T-helper 1 cell treated with Interleukin-12 subunit alpha and Interleukin-12 subunit beta and Interleukin-4 antibody, amounts not matched to agents 30 ng/mL and 1 ng/mL, for 36 hours (primary cell): ENCODE results near the gene TNFRSF25. TPM values are rescaled to one million over a fixed set of nuclear protein-coding genes. Genes with fewer than 3 reads are reported as not detected.
"Not testable (repeated sequence)": the region's sequence is repeated elsewhere in the genome, so short reads cannot be mapped to it uniquely, and the experiment has no call there.

ENCODE experiments used
- intact Hi-C: fragments of 100-400 bp; cut with micrococcal nuclease; formaldehyde crosslinking; loops from one replicate; pipeline ENCODE4 v1.15.1; 2024
- total RNA-seq: library from RNA; stranded (reverse); gene quantifications from 2 replicates; pipeline ENCODE4 v1.2.3, GENCODE V29; 2022

Gene TNFRSF25
- total RNA-seq, 1 donor from 2014 or later: 172 TPM

DNA sequence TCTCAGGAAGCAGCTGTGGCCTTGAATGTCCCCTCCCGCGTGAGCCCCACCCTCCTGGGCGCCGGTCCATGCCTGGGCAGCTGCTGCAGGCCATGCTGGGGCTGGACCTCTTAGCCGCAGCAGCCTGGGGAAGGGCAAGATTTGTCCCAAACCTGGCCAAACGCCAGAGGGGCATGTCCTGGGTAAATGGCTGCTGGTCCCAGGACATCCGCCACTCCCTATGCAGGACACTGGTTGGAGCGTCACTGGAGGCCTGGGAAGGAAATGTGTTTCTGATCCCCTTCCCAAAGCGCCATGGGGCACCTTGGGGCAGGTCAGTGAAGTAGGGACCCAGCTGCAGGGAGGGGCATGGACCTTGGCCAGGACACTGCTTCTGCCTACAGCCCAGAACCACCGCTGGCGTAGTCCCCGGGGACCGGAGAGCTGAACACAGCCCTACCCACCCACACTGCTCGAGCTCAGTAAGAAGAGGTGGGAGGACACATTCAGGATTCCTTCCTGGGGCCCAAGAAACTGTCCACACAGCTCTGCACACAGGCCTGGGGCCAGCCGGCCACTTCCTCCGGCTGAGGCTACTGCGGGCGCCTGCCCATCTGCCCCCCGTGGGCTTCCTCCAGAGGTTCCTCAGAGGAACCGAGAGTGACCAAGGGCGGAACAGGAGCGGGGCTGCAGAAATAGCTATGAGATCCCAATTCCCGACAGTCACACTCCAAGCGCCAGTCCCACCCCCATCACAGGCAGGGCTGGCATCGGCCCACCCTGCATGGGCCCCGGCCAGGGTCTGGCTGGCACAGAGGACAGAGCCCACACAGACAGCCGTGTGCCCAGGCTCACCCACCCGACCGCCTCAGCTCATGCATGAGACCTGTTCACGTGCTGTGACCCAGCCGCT lies 36.3 kb upstream of the TNFRSF25 start:
- intact Hi-C loops: no loop called here

GRCh38 chr1:6501279-6501813 lies 35.4 kb upstream of the TNFRSF25 start:
- intact Hi-C loops: no loop called here

DNA sequence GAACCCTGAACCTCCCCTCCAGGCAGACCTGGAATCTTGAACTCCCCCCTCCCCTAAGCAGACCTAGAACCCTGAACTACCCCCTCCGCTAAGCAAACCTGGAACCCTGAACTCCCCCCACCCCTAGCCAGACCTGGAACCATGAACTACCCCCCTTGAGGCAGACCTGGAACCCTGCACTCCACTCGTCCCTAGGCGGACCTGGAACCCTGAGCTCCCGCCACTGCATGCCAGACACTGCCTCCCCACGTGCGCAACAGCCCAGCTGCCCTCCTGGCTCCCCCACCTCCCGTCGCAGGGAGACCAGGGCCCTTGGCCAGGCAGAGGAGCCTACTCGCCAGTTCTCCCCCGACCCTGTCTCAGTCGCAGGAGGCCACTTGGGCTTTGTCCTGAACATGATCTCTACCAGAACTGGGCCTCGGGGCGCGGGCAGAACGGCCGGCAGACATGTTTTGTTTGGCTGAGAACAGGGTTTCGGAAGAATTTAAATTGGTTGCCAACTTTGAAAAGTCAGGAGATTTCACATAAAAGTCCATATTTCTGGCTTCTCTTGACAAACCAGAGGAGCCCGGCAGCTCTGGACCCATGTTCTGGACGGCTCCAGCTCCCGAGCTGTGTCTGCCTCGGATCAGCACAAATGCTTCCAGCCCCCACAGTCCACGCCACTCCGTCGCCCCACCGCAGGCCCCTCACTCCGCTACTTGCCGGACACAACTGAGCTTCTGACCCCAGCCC lies 34.7 kb upstream of the TNFRSF25 start:
- intact Hi-C loops: no loop called here

DNA sequence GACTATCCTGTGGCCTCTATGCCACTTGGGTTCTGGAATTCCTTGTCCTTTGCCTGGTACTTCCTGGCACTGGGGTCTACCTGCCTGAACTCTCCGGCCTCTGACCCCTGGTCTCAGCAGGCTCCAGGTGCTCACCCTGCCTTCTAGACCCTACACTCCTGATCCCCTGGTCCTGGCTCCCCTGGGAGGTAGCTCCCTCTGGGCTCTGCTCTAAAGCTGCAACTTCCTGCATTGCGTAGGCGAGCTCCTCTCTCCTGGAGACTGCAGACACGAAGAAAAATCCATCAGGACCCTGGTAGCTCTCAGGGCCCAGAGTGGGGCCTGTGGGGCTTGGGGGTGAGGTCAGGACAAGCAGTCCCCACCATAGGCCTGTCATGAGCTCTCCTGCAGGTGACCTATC lies 33.3 kb upstream of the TNFRSF25 start:
- intact Hi-C loops: no loop called here

DNA sequence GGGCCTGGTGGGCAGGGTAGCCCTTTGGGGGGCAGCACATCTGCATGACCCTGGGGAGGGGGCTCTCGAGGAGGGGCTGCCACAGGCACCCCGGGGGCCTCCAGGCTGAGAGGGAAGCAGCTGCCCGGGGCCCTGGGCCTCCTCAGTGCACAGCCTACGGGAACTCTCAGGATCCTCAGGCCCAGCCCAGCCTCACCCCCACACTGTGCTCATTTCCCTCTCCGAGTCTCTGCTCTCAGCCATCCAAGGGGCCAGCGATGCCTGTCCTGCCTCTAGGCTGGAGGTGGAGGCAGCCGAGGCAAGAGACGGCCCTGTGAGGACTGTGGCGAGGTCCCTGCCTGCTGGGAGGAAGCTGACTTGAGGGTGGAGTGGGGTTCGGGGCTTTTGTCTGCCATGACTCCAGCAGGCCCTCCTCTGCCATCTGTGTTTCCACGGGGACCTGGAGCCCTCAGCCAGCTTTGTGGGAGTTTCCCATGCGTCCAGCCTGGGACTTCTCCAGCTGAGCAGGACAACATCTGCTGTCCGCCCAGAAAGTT lies 32.7 kb upstream of the TNFRSF25 start:
- intact Hi-C loops: no loop called here

- intact Hi-C loops: no loop called here
Measured at GRCh38 chr1:6497867-6498575, 32.0 kb upstream of the TNFRSF25 start.

GRCh38 chr1:6497215-6497866 lies 31.4 kb upstream of the TNFRSF25 start:
- intact Hi-C loops: no loop called here

- intact Hi-C loops: no loop called here
Measured at GRCh38 chr1:6496890-6497214, 30.9 kb upstream of the TNFRSF25 start.

- intact Hi-C loops: no loop called here
Measured at GRCh38 chr1:6496365-6496721, 30.4 kb upstream of the TNFRSF25 start.

DNA sequence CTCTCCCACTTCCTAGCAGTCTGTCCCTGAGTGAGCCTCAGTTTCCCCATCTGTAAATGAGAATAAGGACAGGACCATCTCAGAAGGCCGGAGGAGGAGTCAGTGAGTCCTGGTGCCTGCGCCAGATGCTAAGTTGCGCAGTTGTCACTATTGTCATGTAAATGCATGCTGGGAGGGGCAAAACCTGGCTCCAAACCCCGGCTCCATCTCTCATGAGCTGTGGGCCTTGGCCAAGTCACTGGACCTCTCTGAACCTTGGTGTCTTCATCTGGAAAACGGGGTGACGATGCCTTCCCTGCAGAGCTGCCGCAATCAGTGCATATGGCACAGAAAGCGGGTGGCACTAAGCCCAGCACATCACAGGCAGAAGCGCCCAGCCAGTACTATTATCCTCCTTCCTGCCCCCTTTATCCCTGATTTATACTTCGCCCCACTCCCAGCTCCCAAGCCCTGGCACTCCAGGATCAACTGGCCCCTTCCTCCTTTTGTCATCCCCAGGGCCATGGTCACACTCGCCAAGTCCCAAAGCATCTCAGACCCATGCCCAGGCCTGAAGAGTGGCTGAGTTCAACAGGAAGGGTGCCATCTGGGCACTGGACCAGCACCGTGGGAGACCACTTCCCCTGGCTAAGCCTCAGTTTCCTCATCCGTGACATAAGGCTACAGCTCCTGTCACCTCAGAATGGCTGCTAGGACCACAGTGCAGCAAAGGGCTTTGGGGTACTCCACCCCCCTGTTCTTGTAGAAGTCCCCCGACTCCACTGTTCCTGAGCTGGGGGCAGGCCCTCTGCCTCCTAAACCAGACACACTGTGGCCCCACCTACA lies 29.8 kb upstream of the TNFRSF25 start:
- intact Hi-C loops: no loop called here

DNA sequence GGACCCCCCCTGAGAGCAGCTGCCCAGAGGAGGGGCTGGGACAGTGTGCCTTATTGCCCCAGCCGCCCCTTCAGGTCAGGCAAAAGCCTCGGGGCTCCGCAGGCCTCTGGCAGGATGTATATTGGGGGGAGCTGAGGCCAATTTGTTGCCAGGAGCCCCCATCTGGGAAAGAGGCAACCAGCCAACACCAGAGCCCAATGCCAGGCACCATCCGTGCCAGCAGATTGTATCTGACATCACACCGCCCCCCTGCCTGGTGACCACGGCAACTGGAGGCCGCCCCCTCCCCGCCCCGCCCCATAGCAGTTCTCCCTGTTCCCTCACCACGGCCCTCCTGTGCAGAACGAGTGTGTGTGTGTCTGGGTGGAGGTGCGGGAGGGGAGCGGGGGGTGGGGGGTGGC lies 29.1 kb upstream of the TNFRSF25 start:
- intact Hi-C loops: no loop called here

DNA sequence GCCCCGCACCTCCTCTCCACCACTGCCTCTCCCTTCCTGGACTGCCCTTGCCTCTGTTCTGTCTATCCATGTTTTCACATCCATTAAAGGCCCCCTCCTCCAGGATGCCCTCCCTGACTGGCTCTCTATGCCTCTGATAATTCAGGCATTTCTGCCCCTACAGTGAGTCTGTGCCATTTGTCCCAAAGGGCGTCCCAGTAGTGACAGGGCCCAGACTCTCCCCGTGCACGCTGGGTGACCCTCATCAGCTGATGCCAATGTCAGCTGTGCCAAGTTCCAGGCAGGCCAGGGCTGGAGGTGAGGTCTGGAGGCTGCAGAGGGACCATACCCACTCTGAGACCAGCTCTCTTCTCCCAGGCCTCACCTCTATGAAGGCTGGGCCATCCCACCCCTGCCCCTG lies 28.7 kb upstream of the TNFRSF25 start:
- intact Hi-C loops: no loop called here

DNA sequence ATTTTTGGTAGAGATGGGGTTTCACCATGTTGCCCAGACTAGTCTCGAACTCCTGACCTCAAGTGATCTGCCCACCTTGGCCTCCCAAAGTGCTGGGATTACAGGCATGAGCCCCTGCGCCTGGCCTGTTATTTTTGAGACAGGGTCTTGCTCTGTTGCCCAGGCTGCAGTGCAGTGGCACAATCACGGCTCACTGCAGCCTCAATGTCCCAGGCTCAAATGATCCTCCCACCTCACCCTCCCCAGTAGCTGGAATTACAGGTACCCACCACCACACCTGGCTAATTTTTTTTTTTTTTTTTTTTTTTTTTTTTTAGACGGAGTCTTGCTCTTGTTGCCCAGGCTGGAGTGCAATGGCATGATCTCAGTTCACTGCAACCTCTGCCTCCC lies 27.9 kb upstream of the TNFRSF25 start:
- intact Hi-C loops: not testable (repeated sequence)

DNA sequence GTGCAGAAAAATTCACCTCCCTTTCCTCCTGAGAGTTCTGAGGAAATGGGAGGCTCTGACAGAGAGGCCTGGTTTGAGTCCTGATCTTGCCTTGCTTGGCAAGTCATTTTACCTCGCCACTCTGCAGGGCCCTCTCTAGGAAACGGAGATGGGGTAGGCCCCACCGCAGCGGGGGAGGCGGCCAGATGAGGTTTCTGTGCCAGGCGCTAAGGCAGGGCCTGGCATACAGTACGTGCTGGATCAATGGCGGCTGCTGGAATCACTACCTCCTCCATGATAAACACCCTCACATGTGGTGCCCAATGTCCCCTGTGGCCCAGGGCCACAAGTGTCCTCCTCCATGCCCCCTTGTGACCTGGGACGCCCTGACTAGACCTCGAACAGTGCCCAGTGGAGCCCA lies 26.0 kb upstream of the TNFRSF25 start:
- intact Hi-C loops: loop anchor here (2.0 kb wide), 2 partner anchors 53 to 111 kb away; partner anchors contain the start of gene KLHL21

- intact Hi-C loops: loop anchor here (2.0 kb wide), 2 partner anchors 53 to 111 kb away; partner anchors contain the start of gene KLHL21
Measured at GRCh38 chr1:6491480-6491962, 25.5 kb upstream of the TNFRSF25 start, which contains the start of gene PLEKHG5. TSS of gene PLEKHG5 (minus strand) at chr1:6491667. CDS start at chr1:6477571, 14,096 bp downstream.

GRCh38 chr1:6491081-6491449 lies 25.1 kb upstream of the TNFRSF25 start:
- intact Hi-C loops: loop anchor here (2.0 kb wide), 2 partner anchors 54 to 112 kb away; partner anchors contain the start of gene KLHL21

DNA sequence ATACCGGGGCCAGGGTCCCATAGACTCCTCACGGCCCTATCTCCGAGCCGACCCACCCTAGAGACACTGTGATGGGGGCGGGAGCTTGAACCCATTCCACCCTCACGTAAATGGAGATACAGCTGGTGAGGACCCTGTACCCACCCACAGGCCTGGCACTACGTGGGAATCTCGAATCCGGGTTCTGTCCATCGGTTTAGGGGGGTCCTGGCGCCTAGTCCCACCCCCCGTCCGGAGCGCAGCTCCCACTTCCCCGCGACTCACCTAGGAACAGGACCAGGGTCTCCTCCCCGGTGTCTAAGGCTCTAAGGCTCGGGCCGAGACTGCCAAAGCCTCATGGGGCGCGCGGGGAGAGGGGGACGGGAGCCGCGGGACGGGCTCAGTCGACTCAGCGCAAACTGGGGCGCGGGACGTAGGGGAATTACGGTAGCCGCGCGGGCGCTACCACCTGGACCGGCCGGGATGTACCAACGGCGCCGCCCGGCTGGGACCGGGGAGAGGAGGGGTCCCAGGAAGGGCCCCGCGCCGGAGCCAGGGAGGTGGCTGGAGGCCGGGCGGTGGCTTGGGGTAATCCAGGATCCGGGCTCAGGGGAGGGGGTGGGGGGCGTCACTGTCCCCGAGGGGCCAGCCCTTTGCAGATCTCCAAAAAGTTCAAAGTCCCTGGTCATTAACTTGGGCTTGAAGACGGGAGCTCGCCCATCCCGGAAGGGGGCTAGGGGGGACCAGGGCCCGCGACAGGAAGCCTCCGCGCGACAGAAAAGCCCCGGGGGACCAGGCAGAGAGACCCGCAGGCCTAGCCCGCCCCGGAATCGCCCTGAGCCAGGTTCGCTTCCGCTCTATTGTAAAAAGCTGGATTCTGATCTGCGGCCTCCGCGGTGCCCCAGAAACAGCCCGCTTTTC lies 24.5 kb upstream of the TNFRSF25 start:
- intact Hi-C loops: loop anchor here (1.0 to 2.0 kb wide), 5 partner anchors 24 to 112 kb away; partner anchors contain the start of genes KLHL21, NOL9 and TNFRSF25

- intact Hi-C loops: loop anchor here (1.0 to 5.0 kb wide), 7 partner anchors 23 to 1158 kb away; partner anchors contain the start of genes KLHL21, NOL9 and TNFRSF25
Measured at GRCh38 chr1:6489799-6490180, 23.8 kb upstream of the TNFRSF25 start.
